HepG2 (cell line): Measurements from ENCODE around the gene SNAPIN. TPM values are rescaled to one million over a fixed set of nuclear protein-coding genes. Genes with fewer than 3 reads are reported as not detected.

Source experiments
- ATAC-seq: fragments of 200-7000 bp; cut with Tn5 transposase; 3 replicates; pipeline ENCODE4 v1.9.1; 2020; ENCODE audit warnings: mild to moderate bottlenecking, moderate library complexity
- BruUV-seq: library from RNA; stranded (reverse); fragments of 400-500 nt; replicated peaks from 2 replicates; lab custom pipeline; 2021; lab: Mats Ljungman, UMichigan
- CTCF ChIA-PET: fragments of 300-600 bp; formaldehyde crosslinking; extraction: SDS; loops from one replicate; lab custom pipeline; 2021; ENCODE audit warnings: low total read pairs, inconsistent platforms, low intra/inter-chr PET ratio; lab: Yijun Ruan, JAX
- POLR2A ChIA-PET: fragments of 350-600 bp; sonication (Branson Sonifier 250); formaldehyde crosslinking; loops from one replicate; lab custom pipeline; 2020; ENCODE audit warnings: antibody characterized with exemption, inconsistent platforms; lab: Yijun Ruan, JAX
- DNase-seq: peaks from one replicate; pipeline ENCODE4 v3.0.0-alpha.2; 2015; ENCODE audit warnings: low spot score
- FAIRE-seq: peaks from 3 replicates; lab custom pipeline; 2011; peaks lifted over from hg19 to GRCh38; lab: Jason Lieb, UNC
- H2AFZ ChIP-seq: one replicate; pipeline ENCODE4 v1.6.1; 2011; ENCODE audit warnings: low read length, inconsistent platforms
- H3K27ac ChIP-seq: fragments of 300-600 bp; 3 replicates; pipeline ENCODE4 v1.8.0; 2011; ENCODE audit warnings: mixed run types, mild to moderate bottlenecking, mixed read lengths, low read length, inconsistent platforms; ENCODE audit not compliant: insufficient read depth; ENCODE audit errors: extremely low read length
- H3K27me3 ChIP-seq, 2 experiments: fragments of 200-600 bp in 1 of 2; 2 replicates in 1 of 2; 3 replicates in 1 of 2; pipeline versions ENCODE4 v1.6.0 to v1.8.0; 2011; ENCODE audit warnings: low read length in 2 of 2, mild to moderate bottlenecking in 2 of 2, moderate library complexity in 2 of 2, inconsistent platforms in 1 of 2; ENCODE audit not compliant: insufficient read depth in 2 of 2, control insufficient read depth in 1 of 2
- H3K36me3 ChIP-seq, 2 experiments: fragments of 200-600 bp in 1 of 2; replicated peaks in 1 of 2; 2 replicates in 1 of 2; 3 replicates in 1 of 2; pipeline versions ENCODE4 v1.5.1 to v1.8.0; 2011; ENCODE audit warnings: low read length in 2 of 2, inconsistent platforms in 1 of 2; ENCODE audit not compliant: insufficient read depth in 2 of 2, control insufficient read depth in 1 of 2
- H3K4me1 ChIP-seq: 2 replicates; pipeline ENCODE4 v1.5.1; 2012; ENCODE audit warnings: low read length, inconsistent platforms; ENCODE audit not compliant: insufficient read depth
- H3K4me2 ChIP-seq: 2 replicates; pipeline ENCODE4 v1.6.0; 2011; ENCODE audit warnings: low read depth, low read length, inconsistent platforms
- H3K4me3 ChIP-seq, 3 experiments: fragments of 200-600 bp in 1 of 3; sonication (generic), shearing (Covaris generic) in 1 of 3; replicated peaks in 1 of 3; 2 replicates each; pipeline ENCODE4 v1.5.1; 2011 to 2016; ENCODE audit warnings: low read length in 3 of 3, inconsistent platforms in 2 of 3, low read depth in 2 of 3, mild to moderate bottlenecking in 2 of 3, control low read depth in 1 of 3, mixed read lengths in 1 of 3; ENCODE audit not compliant: insufficient read depth in 1 of 3
- H3K79me2 ChIP-seq: one replicate; pipeline ENCODE4 v1.6.1; 2011; ENCODE audit warnings: low read length, inconsistent platforms; ENCODE audit not compliant: insufficient read depth
- H3K9ac ChIP-seq: 2 replicates; pipeline ENCODE4 v1.6.0; 2011; ENCODE audit warnings: mild to moderate bottlenecking, low read depth, low read length, inconsistent platforms; ENCODE audit not compliant: insufficient read depth
- H3K9me3 ChIP-seq: 2 replicates; pipeline ENCODE4 v1.5.1; 2012; ENCODE audit warnings: mild to moderate bottlenecking, low read length
- H4K20me1 ChIP-seq: 2 replicates; pipeline ENCODE4 v1.6.0; 2011; ENCODE audit warnings: inconsistent platforms, mild to moderate bottlenecking, low read length, moderate library complexity; ENCODE audit not compliant: insufficient read depth
- AGO2 ChIP-seq: fragments of 200-400 bp; formaldehyde crosslinking; optimal IDR thresholded peaks from 2 replicates; pipeline ENCODE3; 2017; ENCODE audit warnings: mild to moderate bottlenecking, low read depth, low read length, moderate library complexity
- ATRX ChIP-seq: sonication (generic); formaldehyde crosslinking; IDR thresholded peaks from 2 replicates; pipeline ENCODE4 v1.4.0; 2020; ENCODE audit warnings: missing genetic modification reagents, borderline replicate concordance
- MIXL1 ChIP-seq: IDR thresholded peaks from 2 replicates; pipeline ENCODE4 v1.6.1; 2016
- NCOA5 ChIP-seq: sonication (generic); formaldehyde crosslinking; IDR thresholded peaks from 2 replicates; pipeline ENCODE4 v1.4.0; 2020; ENCODE audit warnings: missing genetic modification reagents
- RBM39 ChIP-seq: fragments of 200-400 bp; formaldehyde crosslinking; IDR thresholded peaks from one replicate; pipeline ENCODE4 v1.6.1; 2018; ENCODE audit warnings: antibody characterized with exemption, mild to moderate bottlenecking, low read depth, low read length; ENCODE audit not compliant: poor library complexity, severe bottlenecking
- TBX2 ChIP-seq: sonication (generic); formaldehyde crosslinking; IDR thresholded peaks from 2 replicates; pipeline ENCODE4 v1.5.0; 2020; ENCODE audit warnings: missing genetic modification reagents, mild to moderate bottlenecking, borderline replicate concordance
- YEATS4 ChIP-seq: sonication (generic); formaldehyde crosslinking; IDR thresholded peaks from 2 replicates; pipeline ENCODE4 v1.4.0; 2020; ENCODE audit warnings: missing genetic modification reagents, borderline replicate concordance
- ZNF274 ChIP-seq: sonication (generic); formaldehyde crosslinking; IDR thresholded peaks from 2 replicates; pipeline ENCODE4 v1.5.1; 2020; ENCODE audit warnings: mild to moderate bottlenecking, missing genetic modification reagents
- ZNF605 ChIP-seq: sonication (generic); formaldehyde crosslinking; IDR thresholded peaks from 2 replicates; pipeline ENCODE4 v1.8.0; 2022; ENCODE audit warnings: mild to moderate bottlenecking, missing genetic modification reagents
- ZNF761 ChIP-seq: sonication (generic); formaldehyde crosslinking; conservative IDR thresholded peaks from 2 replicates; pipeline ENCODE4 v1.4.0; 2020; ENCODE audit warnings: mild to moderate bottlenecking, missing genetic modification reagents
- WGBS: methylation state at CpG from one replicate; pipeline ENCODE4 v1.1.6; 2017; ENCODE audit warnings: low lambda C conversion rate; 5-methylcytosine and 5-hydroxymethylcytosine counted together
- in situ Hi-C: cut with HindIII; loops from 2 replicates; pipeline ENCODE4 v1.10.0; 2017; ENCODE audit warnings: low pct_unique_long_range_greater_than_20kb; ENCODE audit not compliant: extremely low pct_ligation_motif_present
- intact Hi-C: fragments of 100-400 bp; cut with micrococcal nuclease; formaldehyde crosslinking; loops from one replicate; pipeline ENCODE4 v1.10.0; 2022; ENCODE audit not compliant: unreplicated experiment
- polyA plus RNA-seq, 8 experiments: library from polyadenylated mRNA; depleted of rRNA in 3 of 8; stranded (reverse) in 7 of 8; unstranded in 1 of 8; fragments of >200 nt; fragmentation: Illumina TruSeq in 4 of 8; extraction: Trizol in 4 of 8; gene quantifications; 2 replicates each; pipeline versions ENCODE4 v1.2.1 to v1.2.3, GENCODE V29; 2011 to 2016; ENCODE audit warnings: low read depth in 4 of 8, missing spikeins in 1 of 8, mixed read lengths in 1 of 8; ENCODE audit not compliant: insufficient read depth in 1 of 8
- total RNA-seq, 5 experiments: library from RNA; depleted of rRNA; stranded (reverse); fragments of >200 nt; fragmentation: Illumina TruSeq; extraction: Trizol; gene quantifications; 2 replicates each; pipeline ENCODE4 v1.2.3, GENCODE V29; 2016; ENCODE audit warnings: low read depth in 1 of 5
- TF ChIP-seq, protein P1 (sequence below): sonication (generic); formaldehyde crosslinking; IDR thresholded peaks from 2 replicates; pipeline ENCODE4 v1.4.0; 2020; ENCODE audit warnings: missing genetic modification reagents, borderline replicate concordance
- TF ChIP-seq, protein P2 (sequence below): IDR thresholded peaks from 2 replicates; pipeline ENCODE4 v1.6.1; 2016; ENCODE audit warnings: missing genetic modification reagents, missing compliant biosample characterization
- TF ChIP-seq, protein P3 (sequence below): IDR thresholded peaks from 2 replicates; pipeline ENCODE4 v1.6.1; 2012; ENCODE audit warnings: inconsistent platforms

The SNAPIN gene
- total and polyA plus RNA-seq, 2 of the 13 experiments (the other 11 are each of a cell fraction or from before 2014, with no cell fraction given): 23.9 to 25.7 TPM

DNA sequence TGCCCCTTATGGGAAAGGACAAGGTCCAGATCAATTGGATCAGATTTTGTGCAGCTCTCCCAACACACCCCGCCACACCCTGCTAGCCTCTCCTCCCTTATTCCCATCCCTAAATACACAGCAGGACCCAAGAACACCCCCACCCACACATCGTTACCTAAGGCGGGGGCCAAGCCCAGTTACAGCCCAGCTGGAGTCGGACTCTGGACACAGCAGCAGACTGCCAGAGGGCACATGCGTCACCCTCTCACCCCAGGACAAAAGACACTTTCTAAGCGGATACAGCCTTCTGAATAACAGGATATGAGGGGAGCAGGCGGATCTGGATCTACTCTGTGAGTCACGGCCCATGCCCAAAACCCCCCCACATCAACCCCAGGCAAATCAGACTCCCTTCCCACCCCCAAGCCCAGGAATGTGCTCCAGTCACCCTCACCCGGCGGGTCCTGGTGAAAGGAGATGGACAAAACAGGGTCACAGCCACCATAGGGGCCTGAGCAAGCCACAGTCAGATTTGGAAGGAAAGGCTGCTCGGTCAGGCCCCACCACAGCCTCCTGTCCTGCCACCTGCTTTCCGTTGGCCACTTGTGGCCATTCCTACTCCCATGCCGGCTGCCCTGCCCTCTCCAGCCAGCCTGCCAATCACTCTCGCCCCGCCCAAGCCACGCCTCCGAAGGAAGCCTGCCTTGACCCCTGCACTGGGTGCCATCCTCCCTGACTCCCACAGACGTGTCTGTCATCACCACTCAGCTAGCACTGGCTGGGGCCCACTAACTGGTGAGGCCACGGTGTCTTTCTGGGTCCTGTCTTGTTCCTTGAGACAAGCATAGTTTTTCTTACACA is 49.5 kb upstream of the SNAPIN start:
- WGBS: 0% methylated on average over 12 of the region's 19 CpGs
- intact Hi-C loops: loop anchor here (2.0 kb wide), 1 partner anchor 18 kb away; the partner anchor contains the start of gene S100A13
- TF ChIP-seq TBX2: peak; percentile 76; the same call in 1 of the 2 replicates
- TF ChIP-seq ATRX: no peak
- TF ChIP-seq, protein P1, sequence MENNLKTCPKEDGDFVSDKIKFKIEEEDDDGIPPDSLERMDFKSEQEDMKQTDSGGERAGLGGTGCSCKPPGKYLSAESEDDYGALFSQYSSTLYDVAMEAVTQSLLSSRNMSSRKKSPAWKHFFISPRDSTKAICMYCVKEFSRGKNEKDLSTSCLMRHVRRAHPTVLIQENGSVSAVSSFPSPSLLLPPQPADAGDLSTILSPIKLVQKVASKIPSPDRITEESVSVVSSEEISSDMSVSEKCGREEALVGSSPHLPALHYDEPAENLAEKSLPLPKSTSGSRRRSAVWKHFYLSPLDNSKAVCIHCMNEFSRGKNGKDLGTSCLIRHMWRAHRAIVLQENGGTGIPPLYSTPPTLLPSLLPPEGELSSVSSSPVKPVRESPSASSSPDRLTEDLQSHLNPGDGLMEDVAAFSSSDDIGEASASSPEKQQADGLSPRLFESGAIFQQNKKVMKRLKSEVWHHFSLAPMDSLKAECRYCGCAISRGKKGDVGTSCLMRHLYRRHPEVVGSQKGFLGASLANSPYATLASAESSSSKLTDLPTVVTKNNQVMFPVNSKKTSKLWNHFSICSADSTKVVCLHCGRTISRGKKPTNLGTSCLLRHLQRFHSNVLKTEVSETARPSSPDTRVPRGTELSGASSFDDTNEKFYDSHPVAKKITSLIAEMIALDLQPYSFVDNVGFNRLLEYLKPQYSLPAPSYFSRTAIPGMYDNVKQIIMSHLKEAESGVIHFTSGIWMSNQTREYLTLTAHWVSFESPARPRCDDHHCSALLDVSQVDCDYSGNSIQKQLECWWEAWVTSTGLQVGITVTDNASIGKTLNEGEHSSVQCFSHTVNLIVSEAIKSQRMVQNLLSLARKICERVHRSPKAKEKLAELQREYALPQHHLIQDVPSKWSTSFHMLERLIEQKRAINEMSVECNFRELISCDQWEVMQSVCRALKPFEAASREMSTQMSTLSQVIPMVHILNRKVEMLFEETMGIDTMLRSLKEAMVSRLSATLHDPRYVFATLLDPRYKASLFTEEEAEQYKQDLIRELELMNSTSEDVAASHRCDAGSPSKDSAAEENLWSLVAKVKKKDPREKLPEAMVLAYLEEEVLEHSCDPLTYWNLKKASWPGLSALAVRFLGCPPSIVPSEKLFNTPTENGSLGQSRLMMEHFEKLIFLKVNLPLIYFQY: peak; percentile 43; the same call in 1 of the 2 replicates
- no peak for TF ChIP-seq NCOA5 (CRISPR knock-in tag)
- TF ChIP-seq ZNF761: peak; percentile 86; the same call in 1 of the 2 replicates
- peak; percentile 27; the same call in 1 of the 2 replicates for TF ChIP-seq MIXL1
- TF ChIP-seq AGO2: peak; percentile 38
- TF ChIP-seq ZNF605 (CRISPR knock-in tag): peak; percentile 48; the same call in 1 of the 2 replicates
- TF ChIP-seq ZNF274: no peak; the same call in 1 of the 2 replicates
- TF ChIP-seq, protein P2, sequence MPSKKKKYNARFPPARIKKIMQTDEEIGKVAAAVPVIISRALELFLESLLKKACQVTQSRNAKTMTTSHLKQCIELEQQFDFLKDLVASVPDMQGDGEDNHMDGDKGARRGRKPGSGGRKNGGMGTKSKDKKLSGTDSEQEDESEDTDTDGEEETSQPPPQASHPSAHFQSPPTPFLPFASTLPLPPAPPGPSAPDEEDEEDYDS (CRISPR knock-in tag): peak; percentile 94
- TF ChIP-seq, protein P3, sequence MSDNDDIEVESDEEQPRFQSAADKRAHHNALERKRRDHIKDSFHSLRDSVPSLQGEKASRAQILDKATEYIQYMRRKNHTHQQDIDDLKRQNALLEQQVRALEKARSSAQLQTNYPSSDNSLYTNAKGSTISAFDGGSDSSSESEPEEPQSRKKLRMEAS: peak; percentile 61; the same call in 1 of the 2 replicates
- TF ChIP-seq YEATS4 (CRISPR knock-in tag): peak; percentile 63; the same call in 1 of the 2 replicates
- peak; percentile 56 for TF ChIP-seq RBM39

More for the DNA sequence above, 49.5 kb upstream of the SNAPIN start:
- H2AFZ ChIP-seq: no peak overlapping the region
- no peaks in the 10 kb centered on the region for H3K9me3 ChIP-seq
- FAIRE-seq (peak; percentile 80), ATAC-seq (peak; percentile 82), DNase-seq (peak; percentile 96)
- CTCF ChIA-PET: no interaction called here
- H3K4me2 ChIP-seq: peak overlapping the region; percentile 98
- H3K4me1 ChIP-seq: peaks cover 61% of the 10 kb centered on the region
- H3K27ac ChIP-seq: peak overlapping the region; percentile 99
- no peaks in the 10 kb centered on the region for H4K20me1 ChIP-seq
- peaks cover 13% of the 10 kb centered on the region for H3K79me2 ChIP-seq
- TSS peak; percentile 91 for BruUV-seq
- H3K4me3 ChIP-seq: peak overlapping the region; percentile 62 to 83 (median 64)
- H3K9ac ChIP-seq: peak overlapping the region; percentile 87
- no peaks in the 10 kb centered on the region; a peak in 1 of 5 replicates for H3K36me3 ChIP-seq
- in situ Hi-C loops: no loop called here
- POLR2A ChIA-PET: interaction anchor here (0.7 to 12.2 kb wide), 14 partner anchors 7 to 382 kb away, joined by 3 to 390 read pairs (median 6); partner anchors contain the start of genes CHTOP, RPS27, S100A1 and S100A13
- no peaks in the 10 kb centered on the region; a peak in 1 of 5 replicates for H3K27me3 ChIP-seq
